Hematopoietic multipotent progenitor cell treated with erythropoietin and hydrocortisone succinate and interleukin-3 and kit ligand, for 15 days (in vitro differentiated cells): ENCODE measurements around the gene CUEDC1.

Source experiments
- DNase-seq: peaks from one replicate; pipeline ENCODE4 v3.0.0-alpha.2; 2015; ENCODE audit warnings: low spot score

Gene CUEDC1

GRCh38 chr17:57833179-57833939, 121.9 kb downstream of the CUEDC1 start:
- DNase-seq, result peak; percentile 72

GRCh38 chr17:57832314-57833178, 122.7 kb downstream of the CUEDC1 start:
- no peak for DNase-seq

GRCh38 chr17:57830880-57831279, 124.3 kb downstream of the CUEDC1 start:
- no peak for DNase-seq

DNA sequence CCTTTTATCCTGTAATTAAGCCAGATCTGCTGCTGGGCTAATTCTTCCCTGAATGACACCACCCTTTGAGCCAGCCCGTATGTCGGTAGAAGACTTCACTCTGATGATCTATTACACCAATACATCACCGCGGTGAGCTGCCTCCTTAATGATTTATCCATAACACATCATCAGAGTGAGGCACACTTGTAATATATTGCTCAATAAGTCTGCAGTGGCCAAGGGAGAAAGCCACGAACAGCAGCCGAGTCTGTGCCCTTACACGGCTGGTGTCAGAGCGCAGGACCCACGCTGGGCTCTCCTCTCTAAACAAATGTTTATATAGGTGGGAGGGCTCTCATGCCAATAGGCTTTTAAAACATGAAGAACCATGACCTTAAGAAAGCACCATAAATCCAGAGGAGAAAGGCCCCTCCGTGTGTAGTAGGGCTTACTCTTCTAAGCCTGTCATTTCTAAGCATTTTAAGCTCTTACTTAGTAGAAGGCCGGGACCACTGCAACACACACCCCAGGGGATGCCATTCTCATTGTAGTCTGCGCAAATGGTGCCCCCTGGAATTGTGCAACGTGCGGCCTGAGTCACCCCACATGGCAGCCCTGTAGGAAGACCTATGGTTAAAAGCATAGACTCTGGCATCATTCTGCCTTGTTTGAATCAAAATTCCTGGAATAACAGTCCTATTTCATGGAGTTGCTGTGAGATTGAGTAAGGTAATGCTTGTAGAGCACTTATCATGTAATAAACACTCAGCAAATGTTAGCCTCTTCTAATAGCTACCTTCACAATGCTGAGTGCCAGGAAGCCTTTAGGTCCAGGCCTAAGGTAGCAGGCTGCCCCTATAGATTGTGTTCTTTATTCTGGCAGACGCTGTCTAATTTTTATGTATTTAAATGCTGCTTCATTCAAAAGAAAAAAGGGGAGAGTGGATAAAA, 131.5 kb downstream of the CUEDC1 start:
- no peak for DNase-seq

DNA sequence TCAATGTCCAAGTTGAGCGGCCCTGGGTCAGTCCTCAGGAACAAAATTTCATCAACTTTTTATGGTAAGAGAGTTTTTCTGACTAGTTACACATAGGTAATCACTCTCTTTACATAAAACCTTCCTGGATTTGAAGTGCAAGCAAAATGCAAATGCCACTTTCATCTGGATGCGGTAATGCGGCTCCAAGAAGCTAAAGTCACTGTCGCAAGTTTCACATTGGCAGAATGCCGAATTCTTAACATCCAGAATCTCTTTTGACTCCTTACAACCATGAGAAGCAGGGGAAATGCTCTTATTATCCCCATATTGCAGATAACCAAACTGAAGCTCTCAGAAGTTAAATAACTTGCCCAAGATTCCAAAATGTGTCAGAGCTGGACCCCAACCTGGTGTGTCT, 135.3 kb downstream of the CUEDC1 start:
- DNase-seq, result no peak

DNA sequence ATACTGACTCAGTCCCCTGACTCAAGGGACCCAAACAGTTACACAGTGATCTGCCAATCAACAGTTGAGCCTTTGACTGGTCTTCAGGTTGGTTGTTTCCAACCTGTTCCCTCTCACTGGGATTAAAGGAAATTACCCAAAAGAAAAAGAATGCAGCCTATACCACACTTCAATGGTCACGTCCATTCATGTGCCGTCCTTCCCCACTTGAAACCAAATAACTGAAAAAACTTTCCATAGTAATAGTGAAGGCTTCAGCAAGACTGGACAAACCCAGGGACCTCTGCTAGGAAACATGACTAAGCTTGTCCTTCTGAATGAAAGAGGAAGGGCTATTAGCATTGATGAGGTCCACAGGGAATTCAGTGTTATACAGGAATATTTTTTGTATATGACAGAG, 135.9 kb downstream of the CUEDC1 start:
- no peak for DNase-seq

DNA sequence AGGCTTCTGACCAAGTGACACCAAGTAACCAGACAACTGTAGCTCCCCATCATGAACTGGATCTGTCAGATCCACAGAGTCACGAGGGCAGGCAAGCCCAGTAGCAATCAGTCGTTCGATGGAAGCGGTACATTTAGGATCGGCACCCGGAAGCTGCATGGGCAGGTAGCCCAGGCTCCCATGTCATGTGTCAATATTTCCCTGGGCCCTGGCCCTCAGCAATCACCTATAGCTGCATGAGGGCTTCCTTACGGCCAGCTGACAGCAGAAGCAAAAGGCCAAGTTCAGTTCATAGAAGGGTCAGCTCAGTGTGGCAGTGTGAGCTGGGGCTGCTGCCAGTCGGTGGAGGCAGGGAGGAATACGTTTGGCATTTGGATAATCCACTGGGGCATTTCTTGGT, 137.1 kb downstream of the CUEDC1 start:
- DNase-seq, result no peak

DNA sequence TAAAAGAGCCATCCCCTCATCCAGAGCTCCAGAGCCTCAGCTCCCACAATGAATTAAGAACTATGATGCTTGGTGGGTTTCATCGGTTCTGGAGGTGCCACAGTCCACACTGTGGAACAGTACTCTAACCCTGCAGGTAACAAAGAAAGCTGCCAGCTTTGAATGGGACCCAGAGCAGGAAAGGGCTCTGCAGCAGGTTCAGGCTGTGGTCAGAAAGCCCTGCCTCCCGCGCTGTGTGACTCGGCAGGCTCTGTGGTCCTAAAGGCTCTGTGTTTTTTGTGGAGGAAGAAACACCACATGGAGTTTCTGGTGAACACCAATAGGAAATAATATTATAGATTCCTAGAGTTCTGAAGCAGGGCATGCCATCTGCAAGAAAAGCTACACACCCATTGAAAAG, 137.9 kb downstream of the CUEDC1 start:
- no peak for DNase-seq

DNA sequence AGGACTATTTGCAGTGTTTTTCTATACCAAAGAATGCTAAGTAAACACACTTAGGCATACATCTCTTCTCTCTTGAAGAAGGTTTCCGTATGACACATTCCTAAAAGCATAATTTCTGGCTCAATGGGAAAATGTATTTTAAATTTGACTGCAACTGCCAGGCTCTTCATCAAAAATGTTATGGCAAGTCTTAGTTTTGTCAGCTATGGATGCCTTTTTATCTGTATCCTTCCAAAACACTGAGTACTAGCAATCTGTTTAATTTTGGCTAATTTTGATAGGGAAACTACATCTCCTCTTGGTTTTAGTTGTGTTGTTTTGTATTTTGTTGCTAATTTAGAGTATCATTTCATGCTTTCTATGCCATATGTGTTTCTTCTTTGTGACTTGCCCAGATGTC, 140.8 kb downstream of the CUEDC1 start:
- DNase-seq, result no peak

- DNase-seq, result no peak
These were observed 143.5 kb downstream of the CUEDC1 start for GRCh38 chr17:57811638-57812280.
